Epidermal melanocyte (primary cell): ENCODE data around the gene MMP21.

Experiments
- DNase-seq: peaks from one replicate; pipeline ENCODE4 v3.0.0; 2011; ENCODE audit warnings: low spot score; ENCODE audit not compliant: insufficient read length

Gene MMP21

DNA sequence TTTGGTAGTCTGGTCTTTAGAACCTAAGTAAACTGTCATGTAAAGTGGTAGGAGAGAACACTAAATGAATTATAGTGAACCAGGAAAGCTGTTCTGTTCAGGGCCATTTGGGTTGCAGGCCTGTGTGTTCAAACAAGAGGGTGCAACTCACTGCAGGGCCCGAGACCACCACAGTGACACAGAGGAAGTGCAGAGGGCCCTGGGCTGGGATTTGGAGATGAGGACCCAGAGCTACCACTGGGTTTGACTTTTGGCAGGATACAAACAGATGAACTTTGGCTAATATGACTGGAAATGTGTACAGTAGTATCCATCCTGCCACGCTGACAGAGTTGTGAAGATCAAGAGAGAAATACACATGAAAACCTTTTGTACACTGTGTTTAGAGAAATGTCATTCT, 9.8 kb downstream of the MMP21 start:
- DNase-seq: no peak

DNA sequence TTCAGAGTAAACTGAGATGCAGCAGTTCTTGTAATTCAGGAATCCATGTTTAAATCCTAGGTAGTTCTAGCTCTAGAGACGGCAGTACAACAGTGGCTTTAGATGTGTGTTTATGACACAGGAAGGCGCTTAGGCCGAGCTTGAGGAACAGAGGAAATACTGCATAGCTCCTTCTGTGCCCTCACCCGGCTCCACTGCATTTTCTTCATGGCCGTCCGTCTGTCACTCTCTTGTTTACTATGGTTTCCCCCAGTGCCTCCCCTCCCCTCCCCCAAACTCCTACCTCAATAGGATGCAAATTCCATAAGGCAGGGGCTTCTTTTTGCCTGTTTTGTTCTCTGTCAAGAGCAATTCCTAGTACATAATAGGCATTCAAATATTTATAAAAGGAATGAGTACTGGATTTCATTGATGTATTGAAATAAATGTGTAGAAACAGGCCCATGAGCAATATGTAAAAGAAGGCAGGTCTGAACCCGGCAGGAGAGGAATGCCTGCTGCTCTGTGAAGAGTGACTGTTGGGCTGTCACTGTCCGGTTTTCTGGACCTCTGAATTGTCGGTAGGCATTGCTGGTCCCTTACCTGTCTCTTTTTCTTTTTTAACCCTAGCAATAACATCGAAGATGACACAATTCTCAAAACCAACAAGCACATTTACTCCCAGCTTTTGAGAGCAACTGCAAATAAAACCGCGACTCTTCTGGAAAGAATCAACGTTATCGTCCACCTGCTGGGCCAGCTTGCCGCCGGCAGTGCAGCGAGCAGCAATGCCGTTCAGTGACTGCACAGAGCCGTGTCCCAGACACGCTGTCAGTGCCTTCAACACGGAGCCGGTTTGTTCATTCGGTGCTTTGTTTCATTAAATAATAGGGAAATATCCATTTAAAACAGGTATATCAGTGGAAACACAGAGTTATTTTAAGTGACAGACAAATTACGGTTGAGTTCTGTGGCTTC, 12.7 kb downstream of the MMP21 start:
- no peak for DNase-seq

DNA sequence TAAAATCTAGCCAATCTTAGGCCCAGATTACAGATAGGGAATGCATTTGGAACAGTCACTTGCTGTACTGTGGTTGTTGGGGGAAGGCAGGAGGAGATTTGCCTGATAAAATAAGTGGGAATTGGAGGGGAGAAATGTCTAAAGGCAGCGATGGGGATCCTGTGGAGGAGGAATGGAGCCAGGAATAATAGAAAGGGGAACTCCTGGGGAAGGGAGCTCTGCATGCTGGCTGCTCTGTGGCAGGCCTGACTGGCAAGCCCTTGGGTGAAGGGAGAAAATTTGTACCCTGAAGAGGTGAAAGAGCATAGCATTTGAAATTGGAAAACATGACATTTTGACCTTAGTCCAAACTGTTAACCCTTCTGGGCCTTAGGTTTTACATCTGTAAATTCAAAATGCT, 13.7 kb downstream of the MMP21 start:
- no peak for DNase-seq

DNA sequence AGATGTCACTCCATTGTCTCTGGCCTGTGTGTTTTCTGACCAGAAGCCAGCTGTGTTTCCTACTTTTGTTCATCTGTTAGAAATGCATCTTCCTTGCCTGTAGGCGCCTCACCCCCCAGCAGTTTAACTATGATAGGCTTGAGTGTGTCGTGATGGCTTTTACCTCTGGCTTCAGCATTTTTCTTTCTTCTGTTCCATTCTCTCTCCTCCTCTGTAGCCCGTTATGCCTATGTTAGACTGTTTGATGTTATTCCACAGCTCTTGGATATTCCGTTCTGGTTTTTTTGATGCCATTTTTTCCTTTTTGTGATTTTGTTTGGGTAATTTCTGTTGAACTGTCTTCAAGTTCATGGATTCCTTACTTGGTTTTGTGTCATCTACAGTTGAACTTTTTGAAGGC, 17.9 kb downstream of the MMP21 start:
- DNase-seq: no peak

DNA sequence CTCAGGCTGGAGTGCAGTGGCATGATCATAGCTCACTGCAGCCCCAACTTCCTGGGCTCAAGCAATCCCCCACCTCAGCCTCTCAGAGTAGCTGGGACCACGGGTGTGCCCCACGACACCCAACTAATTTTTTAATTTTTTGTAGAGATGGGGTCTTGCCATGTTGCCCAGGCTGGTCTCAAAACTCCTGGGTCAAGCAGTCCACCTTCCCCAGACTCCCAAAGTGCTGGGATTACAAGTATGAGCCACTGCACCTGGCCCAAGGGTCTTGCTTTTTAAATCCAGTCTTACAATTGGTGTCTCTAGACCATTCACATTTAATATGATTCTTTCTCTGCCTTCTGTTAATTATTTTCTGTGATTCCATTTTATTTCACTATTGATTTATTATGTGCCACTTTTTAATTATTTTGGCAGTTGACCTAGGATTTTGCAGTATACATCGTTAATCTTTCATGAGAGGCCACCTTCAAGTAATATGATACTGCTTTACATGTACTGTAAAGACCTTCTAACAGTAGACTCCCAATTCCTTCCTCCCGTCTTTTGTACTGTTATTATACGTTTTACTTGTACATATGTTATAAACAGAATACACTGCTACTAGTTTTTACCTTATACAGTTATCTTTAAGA, 18.7 kb downstream of the MMP21 start:
- DNase-seq: no peak

DNA sequence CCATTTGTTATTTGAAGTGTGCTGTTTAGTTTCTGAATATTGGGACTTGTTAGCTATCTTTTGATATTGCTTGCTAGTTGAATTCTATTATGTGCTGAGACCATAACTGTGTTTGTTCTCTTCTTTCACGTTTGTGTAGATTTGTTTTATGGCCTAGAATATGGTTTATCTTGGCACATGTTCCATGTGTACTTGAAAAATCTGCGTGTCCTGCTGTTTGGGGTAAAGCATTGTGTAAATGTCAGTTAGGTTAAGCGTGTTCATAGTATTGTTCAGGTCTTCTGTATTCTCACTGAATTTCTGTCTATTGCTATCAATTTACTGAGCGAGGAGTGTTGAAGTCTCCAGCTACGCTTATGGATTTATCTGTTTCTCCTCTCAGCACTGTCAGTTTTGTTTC, 19.4 kb downstream of the MMP21 start:
- DNase-seq: no peak

DNA sequence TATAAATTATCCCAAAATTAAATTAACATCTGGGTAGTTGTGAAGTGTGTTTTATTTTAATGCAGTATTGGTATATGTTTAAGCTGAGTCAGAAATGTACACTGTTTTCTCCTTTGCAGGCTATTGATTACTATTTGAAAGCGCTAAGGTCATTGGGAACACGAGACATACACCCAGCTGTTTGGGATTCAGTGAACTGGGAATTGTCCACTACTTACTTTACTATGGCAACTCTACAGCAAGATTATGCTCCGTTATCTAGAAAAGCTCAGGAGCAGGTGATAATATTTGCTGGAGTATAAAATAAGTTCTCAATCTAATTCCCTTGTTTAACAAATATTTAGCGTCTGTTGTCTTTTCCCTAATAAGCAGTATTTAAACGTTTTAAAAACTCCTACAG, 28.2 kb downstream of the MMP21 start:
- DNase-seq: no peak

DNA sequence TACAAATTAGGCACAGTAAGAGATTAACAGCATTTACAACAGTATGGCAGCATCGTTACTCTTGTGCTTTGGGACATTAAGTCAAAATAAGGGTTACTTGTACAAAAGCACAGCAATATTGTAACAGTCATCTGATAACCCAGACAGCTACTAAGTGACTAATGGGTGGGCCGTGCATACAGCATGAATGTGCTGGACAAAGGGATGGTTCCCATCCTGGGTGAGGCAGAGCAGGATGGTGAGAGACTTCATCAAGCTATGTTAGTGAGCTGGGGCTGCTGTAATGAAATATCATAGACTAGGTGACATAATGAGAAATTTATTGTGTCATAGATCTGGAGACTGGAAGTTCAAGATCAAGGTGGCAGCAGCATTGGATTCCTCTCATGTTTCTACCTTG, 30.7 kb downstream of the MMP21 start:
- DNase-seq: no peak

DNA sequence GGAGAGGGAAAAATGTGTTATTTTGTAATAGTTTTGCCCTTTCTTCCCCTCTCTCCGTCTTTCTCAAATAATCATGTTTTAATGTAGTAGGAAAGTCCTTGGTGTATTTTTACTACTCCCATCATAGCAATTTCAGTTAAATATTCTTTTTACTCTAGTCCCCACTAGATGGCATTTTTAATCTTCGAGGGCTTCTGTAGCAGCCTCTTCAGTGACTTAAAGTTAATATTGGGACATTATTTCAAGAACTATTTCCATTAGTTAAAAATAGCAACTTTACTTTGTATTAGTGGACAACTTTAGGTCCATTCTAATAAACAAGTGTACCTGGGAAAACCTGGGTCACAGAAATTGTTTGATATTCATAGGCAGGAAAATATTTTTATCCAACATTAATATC, 33.2 kb downstream of the MMP21 start:
- no peak for DNase-seq

DNA sequence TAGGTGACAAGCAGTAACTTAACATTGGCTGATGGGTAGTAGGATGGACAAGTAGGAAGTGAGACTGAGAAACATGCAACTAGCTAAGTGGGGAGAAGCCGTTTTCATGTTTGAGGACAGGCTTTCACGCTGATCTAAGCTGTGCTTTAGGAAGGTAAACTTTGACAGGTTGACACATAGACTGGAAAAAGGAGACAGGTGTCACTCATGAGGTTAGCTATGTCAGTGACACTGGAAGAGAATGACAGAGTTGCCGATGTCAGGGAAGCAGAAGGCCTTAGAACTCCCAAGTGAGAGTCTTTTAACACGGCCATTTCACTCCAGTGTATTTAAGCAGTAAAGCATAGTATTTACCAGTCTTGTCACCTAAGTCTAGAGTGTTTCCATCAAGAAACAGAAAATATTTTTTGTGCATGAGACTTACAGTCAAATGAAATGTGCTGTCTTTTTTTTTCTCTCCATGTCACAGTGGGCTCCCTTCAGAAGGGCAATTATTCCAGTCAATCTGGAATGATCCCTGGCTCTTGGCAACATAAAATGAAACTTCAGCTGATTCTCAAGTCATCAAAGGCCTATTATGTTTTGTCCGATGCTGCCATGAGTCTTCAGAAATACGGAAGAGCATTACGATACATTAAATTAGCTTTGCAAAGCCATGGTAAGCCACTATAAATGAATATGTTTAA, 35.5 kb downstream of the MMP21 start:
- DNase-seq: peak; percentile 60

DNA sequence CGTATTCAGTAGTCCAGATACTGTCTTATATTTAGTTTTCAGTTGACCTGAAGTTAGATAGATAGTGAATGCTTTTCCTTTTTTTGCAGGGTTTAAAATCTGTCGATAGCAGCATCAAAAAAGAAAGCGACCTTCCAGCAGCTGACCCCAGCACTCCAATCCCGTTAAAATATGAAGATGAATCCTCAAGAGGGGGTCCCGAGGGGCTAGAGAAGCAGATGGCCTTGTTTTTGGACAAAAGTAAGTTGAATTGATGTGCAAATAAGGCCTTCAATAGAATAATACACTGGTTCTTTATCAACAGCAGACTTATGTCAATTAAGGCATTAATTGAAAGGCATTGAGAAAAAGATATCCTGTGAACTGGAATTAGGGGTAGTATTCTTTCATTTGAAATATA, 37.4 kb downstream of the MMP21 start:
- no peak for DNase-seq

DNA sequence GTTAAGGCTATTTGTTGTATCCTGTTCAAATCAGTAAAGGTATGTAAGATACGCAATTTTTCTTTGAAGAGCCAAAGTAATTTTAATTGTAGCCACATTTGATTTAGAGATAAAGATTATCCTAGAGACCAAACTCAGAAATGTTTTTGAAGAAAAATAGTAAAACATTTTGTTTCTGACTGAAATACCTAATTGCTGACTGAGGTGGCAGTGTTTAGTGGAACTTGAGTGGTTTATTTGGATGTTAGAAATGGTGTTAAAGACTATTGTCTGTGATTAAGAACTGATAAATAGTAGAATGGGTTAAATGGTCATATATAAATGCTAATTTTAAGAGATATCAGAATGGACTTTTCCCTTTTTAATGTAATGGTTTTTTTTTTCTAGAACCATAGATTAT, 40.8 kb downstream of the MMP21 start:
- DNase-seq: no peak

DNA sequence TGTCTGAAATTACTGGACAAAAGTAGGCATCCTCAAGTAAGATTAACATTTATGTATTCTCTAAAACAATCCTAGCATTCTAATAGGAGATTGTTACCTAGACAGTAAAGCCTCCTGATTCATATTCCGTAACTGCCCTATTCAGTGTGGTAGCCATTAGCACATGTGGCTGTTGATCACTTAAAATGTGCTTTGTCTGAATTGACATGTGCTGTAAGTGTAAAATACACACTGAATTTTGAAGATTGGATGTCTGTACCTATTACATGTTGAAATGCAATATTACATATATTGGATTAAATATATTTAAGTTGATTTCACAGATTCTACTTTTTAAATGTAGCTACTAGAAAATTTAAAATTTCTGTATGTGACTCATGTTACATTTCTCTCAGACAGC, 41.5 kb downstream of the MMP21 start:
- no peak for DNase-seq

DNA sequence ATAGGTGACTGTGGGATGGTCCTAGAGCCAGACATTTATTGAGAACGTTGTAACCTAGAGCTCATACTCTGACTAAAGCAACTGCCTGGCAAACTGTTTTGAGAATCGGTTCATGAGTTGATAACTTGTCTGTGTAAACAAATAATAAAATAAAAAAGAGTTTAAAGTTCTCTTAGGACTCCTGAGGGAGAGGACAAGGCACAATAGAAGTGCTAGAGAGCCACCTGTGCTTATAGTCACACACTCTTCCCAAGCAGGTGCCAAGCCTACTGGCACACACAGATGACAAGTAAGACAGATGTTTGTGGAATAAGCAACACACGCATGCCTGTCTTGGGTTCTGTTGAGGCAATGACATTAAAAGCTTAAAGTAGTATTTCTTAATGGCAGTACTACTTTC, 48.2 kb downstream of the MMP21 start:
- DNase-seq: no peak

DNA sequence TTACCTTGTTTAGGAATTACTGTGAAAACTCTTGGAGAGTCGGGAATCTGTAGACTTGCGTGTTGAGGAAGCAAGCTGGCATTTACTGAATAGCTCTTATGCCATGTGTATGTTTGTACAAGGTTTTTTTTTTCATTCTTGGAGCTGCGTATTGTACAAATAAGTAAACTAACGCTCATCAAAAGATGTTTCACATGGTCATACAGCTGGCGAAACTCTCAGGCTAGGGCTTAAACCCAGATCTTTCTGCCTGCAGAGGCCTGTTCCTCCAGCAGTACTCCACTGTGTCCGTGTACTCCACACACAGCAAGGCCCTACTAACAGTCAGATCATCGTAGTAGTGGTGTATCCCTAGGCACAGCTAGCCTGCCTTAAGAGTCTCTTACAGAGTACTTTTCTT, 48.7 kb downstream of the MMP21 start:
- DNase-seq: no peak

DNA sequence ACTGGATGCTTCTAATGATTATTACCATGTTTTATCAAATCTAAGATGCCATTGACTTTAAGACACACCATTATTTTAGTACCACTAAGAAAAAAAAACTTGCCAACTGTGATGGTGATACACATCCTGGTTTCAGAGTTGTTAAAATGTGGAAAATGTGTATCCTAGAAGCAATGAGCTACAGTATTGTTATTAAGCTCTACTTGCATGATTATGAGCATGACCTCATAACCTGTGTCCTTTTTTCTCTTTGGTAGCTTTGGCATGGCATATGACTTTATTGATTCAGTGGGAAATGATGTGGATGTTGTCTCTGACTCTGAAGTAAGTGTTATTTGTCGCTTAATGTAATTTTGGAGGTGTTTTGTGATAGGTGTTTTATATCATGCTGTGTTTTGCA, 52.8 kb downstream of the MMP21 start:
- DNase-seq: no peak

DNA sequence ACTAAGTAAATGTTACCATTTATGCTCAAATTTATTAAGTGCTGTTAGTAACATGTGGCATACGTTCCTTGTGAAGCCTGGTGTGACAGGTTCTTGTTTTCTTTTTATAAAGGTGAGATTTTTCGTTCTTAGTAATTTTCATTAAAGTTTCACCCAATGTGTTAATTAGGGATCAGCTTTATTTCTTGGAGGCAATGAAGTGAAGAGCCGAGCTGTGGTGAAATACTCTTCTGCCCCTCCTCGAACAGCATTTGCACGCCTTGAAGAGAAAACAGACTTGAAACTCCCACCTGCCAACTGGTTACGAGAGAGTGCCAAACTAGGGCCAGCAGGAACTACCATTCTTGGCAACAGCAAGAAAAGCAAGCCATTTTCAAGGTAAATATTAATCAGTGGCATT, 54.6 kb downstream of the MMP21 start:
- no peak for DNase-seq

DNA sequence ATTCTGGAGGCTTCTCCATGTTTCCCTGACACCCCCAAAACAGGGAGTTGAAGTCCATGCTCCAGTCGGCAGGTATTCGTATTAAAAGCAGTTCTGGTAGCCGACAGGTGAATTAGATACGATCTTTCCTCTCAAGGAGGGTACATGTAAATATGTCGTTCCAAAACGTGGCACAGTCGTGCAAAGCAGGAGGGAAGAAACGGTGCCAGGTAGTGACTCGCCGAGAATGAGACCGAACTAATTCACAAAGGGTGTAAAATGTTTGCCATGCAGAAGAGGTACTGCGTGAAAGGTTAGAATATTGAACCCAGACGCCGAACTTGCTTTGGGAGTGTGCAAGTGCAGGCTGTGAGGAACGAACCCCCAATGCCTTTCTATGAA, 55.6 kb downstream of the MMP21 start:
- DNase-seq: no peak

DNA sequence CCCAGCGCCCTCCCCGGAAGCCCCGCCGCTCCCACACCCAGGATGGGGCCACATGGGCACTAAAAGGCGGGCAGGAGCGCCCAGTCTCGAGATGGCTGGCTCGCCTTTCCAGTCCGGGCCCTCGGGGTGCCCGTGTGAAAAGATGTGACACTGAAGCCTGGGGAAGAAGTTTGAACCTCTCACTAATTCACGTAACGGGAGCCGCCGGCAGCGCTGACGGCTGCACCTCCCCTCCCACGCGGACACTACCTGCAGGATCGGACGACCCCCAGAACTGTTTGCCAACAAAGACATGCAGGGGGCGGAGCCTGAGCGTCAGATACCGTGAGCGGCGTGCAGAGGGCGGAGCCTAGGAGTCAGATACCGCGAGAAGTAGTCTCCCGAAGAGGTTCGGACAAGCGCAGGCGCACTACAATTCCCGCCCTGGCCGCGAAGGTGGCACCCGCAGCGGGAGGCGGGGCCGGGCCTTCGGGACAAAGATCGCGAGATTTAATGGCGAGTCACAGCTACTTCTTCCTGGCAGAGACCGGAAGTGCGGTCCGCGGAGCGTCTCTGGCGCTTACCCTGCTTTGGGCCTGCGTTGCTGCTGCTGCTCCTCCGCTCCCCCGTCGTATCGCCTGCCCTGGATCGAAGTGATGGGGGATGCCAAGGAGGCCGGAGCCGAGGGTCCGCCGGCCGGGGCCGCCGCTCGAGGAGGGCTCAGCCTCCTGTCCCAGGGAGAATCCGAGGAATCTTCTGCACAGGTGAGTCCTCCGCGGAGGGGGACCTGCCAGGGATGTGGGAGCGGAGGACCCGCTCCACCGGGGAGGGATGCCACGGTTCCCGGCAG, 56.2 kb downstream of the MMP21 start, which contains the start of gene EDRF1:
TSS of gene EDRF1 (plus strand) at position 537 of the 829 bp plus-strand sequence. CDS start at position 636, 99 bp downstream.
- DNase-seq: peak; percentile 92
